ENCODE measurements around the gene PRKCB. TPM values are rescaled to one million over a fixed set of nuclear protein-coding genes. Genes with fewer than 3 reads are reported as not detected.

Gene PRKCB
- total RNA-seq, 1 experiment from 2014 or later = 0.89 TPM

DNA sequence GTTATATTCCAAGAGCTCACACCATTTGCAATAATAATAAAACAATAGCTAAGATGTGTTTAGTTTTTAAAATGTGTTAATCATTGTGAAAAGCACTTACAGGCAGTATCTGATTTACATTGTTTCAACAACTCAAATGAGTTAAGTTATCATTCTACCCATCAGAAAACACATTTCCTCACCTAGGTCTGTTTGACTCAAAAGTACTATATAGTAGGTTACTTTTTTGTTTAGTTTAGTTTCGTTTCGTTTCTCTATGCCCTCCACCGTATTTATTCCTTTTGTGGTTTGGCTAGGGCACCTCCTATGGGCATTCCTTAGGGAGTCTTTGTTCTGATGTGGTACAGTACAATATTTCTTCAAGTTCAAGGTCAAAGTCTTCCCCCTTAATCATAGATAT, 201.6 kb downstream of the PRKCB start:
- CTCF ChIA-PET = interaction anchor here (1.7 to 1.9 kb wide), 2 partner anchors 467 to 480 kb away, joined by 5 to 11 read pairs; partner anchors contain the start of gene UBFD1
- intact Hi-C loops (cut with micrococcal nuclease) = loop anchor here (5.0 kb wide), 2 partner anchors 360 to 855 kb away; partner anchors contain the start of genes PLK1 and SCNN1G
- no peak overlapping the region for H3K27ac ChIP-seq (ENCODE audit: low read depth, low read length)

More for the DNA sequence above, 201.6 kb downstream of the PRKCB start:
- ChIA-PET RAD21 (ENCODE audit: low non-redundant PET in 1 of 2, low total read pairs in 2 of 2, uncharacterized antibody in 2 of 2, unreplicated experiment in 2 of 2) (no interaction called here), POLR2A (interaction anchor here (0.7 kb wide), 1 partner anchor 467 kb away, joined by 3 read pairs; no protein-coding TSS in a partner anchor)
- Histone ChIP-seq H3K79me2 (ENCODE audit: insufficient read depth, low read length) (no peaks in the 10 kb centered on the region), H3K9me2 (ENCODE audit: insufficient read depth) (no peaks in the 10 kb centered on the region), H3K4me2 (ENCODE audit: low read length) (no peak overlapping the region), H3K4me3 (replicated peaks in 1 of 2; ENCODE audit: low read depth in 1 of 2, low read length in 2 of 2) (no peak overlapping the region), H3K27me3 (ENCODE audit: insufficient read depth, low read length) (no peaks in the 10 kb centered on the region), H3K36me3 (ENCODE audit: control insufficient read depth in 1 of 2, insufficient read depth in 2 of 2, low read length in 2 of 2) (no peaks in the 10 kb centered on the region), H3K9me3 (ENCODE audit: control insufficient read depth in 1 of 2, insufficient read depth in 1 of 2, low read depth in 1 of 2, low read length in 2 of 2) (no peaks in the 10 kb centered on the region), H3K4me1 (ENCODE audit: control insufficient read depth in 1 of 2, insufficient read depth in 2 of 2, low read length in 2 of 2) (no peaks in the 10 kb centered on the region), H4K20me1 (ENCODE audit: insufficient read depth) (no peaks in the 10 kb centered on the region), H3K9ac (ENCODE audit: low read length) (no peak overlapping the region), H2AFZ (ENCODE audit: low read depth, low read length, poor library complexity, severe bottlenecking) (no peak overlapping the region)
- no peak for TF ChIP-seq FOSL1 (IDR thresholded peaks at IDR 0.05; ENCODE audit: low read depth)
- no peak for TF ChIP-seq TCF7L2 (IDR thresholded peaks at IDR 0.05; ENCODE audit: borderline replicate concordance, extremely low read depth, insufficient read depth, insufficient read length)
- no peak for TF ChIP-seq ELF1 (IDR thresholded peaks at IDR 0.05; ENCODE audit: borderline replicate concordance, low read depth)
- TF ChIP-seq, protein P1, sequence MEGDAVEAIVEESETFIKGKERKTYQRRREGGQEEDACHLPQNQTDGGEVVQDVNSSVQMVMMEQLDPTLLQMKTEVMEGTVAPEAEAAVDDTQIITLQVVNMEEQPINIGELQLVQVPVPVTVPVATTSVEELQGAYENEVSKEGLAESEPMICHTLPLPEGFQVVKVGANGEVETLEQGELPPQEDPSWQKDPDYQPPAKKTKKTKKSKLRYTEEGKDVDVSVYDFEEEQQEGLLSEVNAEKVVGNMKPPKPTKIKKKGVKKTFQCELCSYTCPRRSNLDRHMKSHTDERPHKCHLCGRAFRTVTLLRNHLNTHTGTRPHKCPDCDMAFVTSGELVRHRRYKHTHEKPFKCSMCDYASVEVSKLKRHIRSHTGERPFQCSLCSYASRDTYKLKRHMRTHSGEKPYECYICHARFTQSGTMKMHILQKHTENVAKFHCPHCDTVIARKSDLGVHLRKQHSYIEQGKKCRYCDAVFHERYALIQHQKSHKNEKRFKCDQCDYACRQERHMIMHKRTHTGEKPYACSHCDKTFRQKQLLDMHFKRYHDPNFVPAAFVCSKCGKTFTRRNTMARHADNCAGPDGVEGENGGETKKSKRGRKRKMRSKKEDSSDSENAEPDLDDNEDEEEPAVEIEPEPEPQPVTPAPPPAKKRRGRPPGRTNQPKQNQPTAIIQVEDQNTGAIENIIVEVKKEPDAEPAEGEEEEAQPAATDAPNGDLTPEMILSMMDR (IDR thresholded peaks at IDR 0.05 in 2 of 3, conservative IDR thresholded peaks at IDR 0.05 in 1 of 3; ENCODE audit: borderline replicate concordance in 1 of 3, insufficient read depth in 1 of 3, low read depth in 2 of 3, low read length in 2 of 3) = no peak
- TF ChIP-seq YY1 (IDR thresholded peaks at IDR 0.05; ENCODE audit: extremely low read depth, insufficient replicate concordance, low read depth, low read length) = no peak
- TF ChIP-seq EZH2phosphoT487 (IDR thresholded peaks at IDR 0.05; ENCODE audit: borderline replicate concordance) = no peak
- TF ChIP-seq, protein P2, sequence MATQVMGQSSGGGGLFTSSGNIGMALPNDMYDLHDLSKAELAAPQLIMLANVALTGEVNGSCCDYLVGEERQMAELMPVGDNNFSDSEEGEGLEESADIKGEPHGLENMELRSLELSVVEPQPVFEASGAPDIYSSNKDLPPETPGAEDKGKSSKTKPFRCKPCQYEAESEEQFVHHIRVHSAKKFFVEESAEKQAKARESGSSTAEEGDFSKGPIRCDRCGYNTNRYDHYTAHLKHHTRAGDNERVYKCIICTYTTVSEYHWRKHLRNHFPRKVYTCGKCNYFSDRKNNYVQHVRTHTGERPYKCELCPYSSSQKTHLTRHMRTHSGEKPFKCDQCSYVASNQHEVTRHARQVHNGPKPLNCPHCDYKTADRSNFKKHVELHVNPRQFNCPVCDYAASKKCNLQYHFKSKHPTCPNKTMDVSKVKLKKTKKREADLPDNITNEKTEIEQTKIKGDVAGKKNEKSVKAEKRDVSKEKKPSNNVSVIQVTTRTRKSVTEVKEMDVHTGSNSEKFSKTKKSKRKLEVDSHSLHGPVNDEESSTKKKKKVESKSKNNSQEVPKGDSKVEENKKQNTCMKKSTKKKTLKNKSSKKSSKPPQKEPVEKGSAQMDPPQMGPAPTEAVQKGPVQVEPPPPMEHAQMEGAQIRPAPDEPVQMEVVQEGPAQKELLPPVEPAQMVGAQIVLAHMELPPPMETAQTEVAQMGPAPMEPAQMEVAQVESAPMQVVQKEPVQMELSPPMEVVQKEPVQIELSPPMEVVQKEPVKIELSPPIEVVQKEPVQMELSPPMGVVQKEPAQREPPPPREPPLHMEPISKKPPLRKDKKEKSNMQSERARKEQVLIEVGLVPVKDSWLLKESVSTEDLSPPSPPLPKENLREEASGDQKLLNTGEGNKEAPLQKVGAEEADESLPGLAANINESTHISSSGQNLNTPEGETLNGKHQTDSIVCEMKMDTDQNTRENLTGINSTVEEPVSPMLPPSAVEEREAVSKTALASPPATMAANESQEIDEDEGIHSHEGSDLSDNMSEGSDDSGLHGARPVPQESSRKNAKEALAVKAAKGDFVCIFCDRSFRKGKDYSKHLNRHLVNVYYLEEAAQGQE (IDR thresholded peaks at IDR 0.05; ENCODE audit: low read depth) = no peak
- no peak for TF ChIP-seq SIN3A (IDR thresholded peaks at IDR 0.05; ENCODE audit: low read depth)
- no peak for TF ChIP-seq ZFX (IDR thresholded peaks at IDR 0.05)
- no peak for TF ChIP-seq EZH2 (IDR thresholded peaks at IDR 0.05)
- no peak for DNase-seq (ENCODE audit: low read depth, low spot score)
- no peak for ATAC-seq
- BruUV-seq (replicated peaks) = no TSS peak

Data from HCT116 (cell line).